Measurements from ENCODE around the gene EPHB3.

- TF ChIP-seq GATA2 (IDR thresholded peaks at IDR 0.05; ENCODE audit: low read depth, low read length) (no peak), GATA3 (IDR thresholded peaks at IDR 0.05; ENCODE audit: low read depth, low read length) (no peak)
Measured at GRCh38 chr3:184537885-184538665, 23.5 kb upstream of the EPHB3 start.
